BLaER1 (cell line): ENCODE data around the gene SBF2.
"Not testable (repeated sequence)": the region's sequence is repeated elsewhere in the genome, so short reads cannot be mapped to it uniquely, and the experiment has no call there.

ENCODE experiments used
- H3K27ac ChIP-seq: shearing (Covaris generic); formaldehyde crosslinking; 2 replicates; pipeline ENCODE4 v1.8.1; 2022
- H3K27me3 ChIP-seq: shearing (Covaris generic); formaldehyde crosslinking; 2 replicates; pipeline ENCODE4 v1.8.1; 2022
- H3K36me3 ChIP-seq: shearing (Covaris generic); formaldehyde crosslinking; 2 replicates; pipeline ENCODE4 v1.8.1; 2022
- H3K4me1 ChIP-seq: shearing (Covaris generic); formaldehyde crosslinking; 2 replicates; pipeline ENCODE4 v1.8.1; 2022
- H3K4me2 ChIP-seq: shearing (Covaris generic); formaldehyde crosslinking; 2 replicates; pipeline ENCODE4 v1.8.1; 2022
- H3K4me3 ChIP-seq: shearing (Covaris generic); formaldehyde crosslinking; 2 replicates; pipeline ENCODE4 v1.8.1; 2022
- H3K9ac ChIP-seq: shearing (Covaris generic); formaldehyde crosslinking; 2 replicates; pipeline ENCODE4 v1.8.1; 2022
- H3K9me3 ChIP-seq: shearing (Covaris generic); formaldehyde crosslinking; 2 replicates; pipeline ENCODE4 v1.8.1; 2022
- H4K20me1 ChIP-seq: shearing (Covaris generic); formaldehyde crosslinking; 2 replicates; pipeline ENCODE4 v1.8.1; 2022
- Cebpa-rat ChIP-seq: shearing (Covaris generic); IDR thresholded peaks from 2 replicates; pipeline ENCODE4 v1.8.1; 2022

The SBF2 gene

GRCh38 chr11:9927670-9928069 lies 366.3 kb downstream of the SBF2 start:
- no peak for TF ChIP-seq Cebpa-rat
- Histone ChIP-seq H3K4me1 (no peaks in the 10 kb centered on the region), H3K9ac (no peak overlapping the region), H3K4me3 (no peak overlapping the region), H4K20me1 (no peaks in the 10 kb centered on the region), H3K9me3 (peaks cover 8% of the 10 kb centered on the region; the same call in 1 of the 2 replicates), H3K27me3 (no peaks in the 10 kb centered on the region), H3K27ac (no peak overlapping the region), H3K36me3 (no peaks in the 10 kb centered on the region), H3K4me2 (no peak overlapping the region)

DNA sequence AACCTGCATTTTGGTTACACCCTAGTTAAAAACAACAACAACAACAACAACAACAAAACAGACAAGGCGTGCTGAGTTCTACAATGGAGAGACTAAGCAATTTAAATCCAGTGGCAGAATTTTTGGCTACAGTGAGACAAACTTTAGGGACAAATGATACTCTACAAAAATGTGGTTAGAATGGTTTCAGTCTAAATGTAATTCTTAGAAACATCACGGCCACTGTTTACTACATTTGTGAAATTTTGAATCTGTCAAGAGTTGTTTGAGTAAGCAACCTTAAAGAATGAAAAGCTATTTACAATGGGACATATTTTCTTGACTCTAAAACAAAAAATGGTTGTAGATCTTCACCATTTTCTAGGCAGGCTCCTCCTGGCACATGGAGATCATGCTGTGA lies 370.7 kb downstream of the SBF2 start:
- Histone ChIP-seq H3K4me1 (no peaks in the 10 kb centered on the region), H3K36me3 (no peaks in the 10 kb centered on the region), H3K4me2 (no peak overlapping the region), H3K27me3 (no peaks in the 10 kb centered on the region), H3K9ac (no peak overlapping the region), H4K20me1 (no peaks in the 10 kb centered on the region), H3K9me3 (no peaks in the 10 kb centered on the region), H3K4me3 (no peak overlapping the region), H3K27ac (no peak overlapping the region)
- TF ChIP-seq Cebpa-rat: no peak

DNA sequence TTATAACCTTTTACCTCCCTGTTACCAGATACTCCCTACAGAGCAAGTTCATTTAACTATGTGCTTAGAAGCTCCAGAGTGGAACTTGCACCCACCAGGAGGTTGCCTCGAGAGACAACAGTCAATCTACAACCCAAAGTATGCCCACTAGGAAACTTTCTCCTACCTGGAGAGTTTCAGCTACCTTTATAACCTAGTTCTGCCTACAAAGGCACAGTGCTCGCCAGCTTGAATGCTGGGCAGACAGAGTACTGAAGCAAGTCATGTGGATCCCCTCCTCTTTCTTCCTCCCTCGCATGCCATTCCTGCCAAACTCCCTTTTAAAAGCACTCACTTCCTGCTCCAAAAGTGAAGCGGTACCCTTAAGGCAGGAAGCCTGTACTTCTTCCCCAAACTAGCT lies 371.2 kb downstream of the SBF2 start:
- H3K4me3 ChIP-seq: no peak overlapping the region
- no peak overlapping the region for H3K4me2 ChIP-seq
- H3K9ac ChIP-seq: no peak overlapping the region
- H3K27ac ChIP-seq: no peak overlapping the region
- no peak for TF ChIP-seq Cebpa-rat
- H3K9me3 ChIP-seq: no peaks in the 10 kb centered on the region
- H3K4me1 ChIP-seq: no peaks in the 10 kb centered on the region
- H4K20me1 ChIP-seq: no peaks in the 10 kb centered on the region
- no peaks in the 10 kb centered on the region for H3K27me3 ChIP-seq
- H3K36me3 ChIP-seq: no peaks in the 10 kb centered on the region

- Histone ChIP-seq H3K9me3 (no peaks in the 10 kb centered on the region), H3K27ac (no peak overlapping the region)
- no peak for TF ChIP-seq Cebpa-rat
These were observed 377.5 kb downstream of the SBF2 start for GRCh38 chr11:9916480-9916879.

DNA sequence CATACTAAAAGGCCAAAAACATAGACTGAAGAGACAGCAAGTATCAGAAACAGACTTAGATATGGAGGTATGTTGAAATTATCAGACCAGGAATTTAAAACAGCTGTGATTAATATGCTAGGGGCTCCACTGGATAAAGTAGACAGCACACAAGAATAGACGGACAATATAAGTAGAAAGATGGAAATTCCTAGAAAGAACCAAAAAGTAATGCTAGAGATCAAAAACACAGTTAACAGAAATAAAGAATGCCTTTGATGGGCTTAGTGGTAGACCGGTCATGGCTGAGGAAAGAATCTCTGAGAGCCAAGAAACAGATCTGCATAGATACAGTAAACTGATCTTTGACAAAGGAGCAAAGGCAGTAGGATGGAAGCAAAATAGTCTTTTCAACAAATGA lies 380.0 kb downstream of the SBF2 start:
- no peak overlapping the region for H3K9ac ChIP-seq
- H3K4me1 ChIP-seq: no peaks in the 10 kb centered on the region
- no peaks in the 10 kb centered on the region for H3K36me3 ChIP-seq
- no peaks in the 10 kb centered on the region for H3K27me3 ChIP-seq
- H3K27ac ChIP-seq: no peak overlapping the region
- no peaks in the 10 kb centered on the region for H3K9me3 ChIP-seq
- no peak overlapping the region for H3K4me3 ChIP-seq
- H4K20me1 ChIP-seq: no peaks in the 10 kb centered on the region
- TF ChIP-seq Cebpa-rat: no peak
- no peak overlapping the region for H3K4me2 ChIP-seq

More at GRCh38 chr11:9916480-9916879, 377.5 kb downstream of the SBF2 start:
- Histone ChIP-seq H3K27me3 (no peaks in the 10 kb centered on the region), H3K4me1 (no peaks in the 10 kb centered on the region), H3K4me3 (no peak overlapping the region), H3K4me2 (no peak overlapping the region), H3K9ac (no peak overlapping the region), H3K36me3 (no peaks in the 10 kb centered on the region), H4K20me1 (no peaks in the 10 kb centered on the region)

DNA sequence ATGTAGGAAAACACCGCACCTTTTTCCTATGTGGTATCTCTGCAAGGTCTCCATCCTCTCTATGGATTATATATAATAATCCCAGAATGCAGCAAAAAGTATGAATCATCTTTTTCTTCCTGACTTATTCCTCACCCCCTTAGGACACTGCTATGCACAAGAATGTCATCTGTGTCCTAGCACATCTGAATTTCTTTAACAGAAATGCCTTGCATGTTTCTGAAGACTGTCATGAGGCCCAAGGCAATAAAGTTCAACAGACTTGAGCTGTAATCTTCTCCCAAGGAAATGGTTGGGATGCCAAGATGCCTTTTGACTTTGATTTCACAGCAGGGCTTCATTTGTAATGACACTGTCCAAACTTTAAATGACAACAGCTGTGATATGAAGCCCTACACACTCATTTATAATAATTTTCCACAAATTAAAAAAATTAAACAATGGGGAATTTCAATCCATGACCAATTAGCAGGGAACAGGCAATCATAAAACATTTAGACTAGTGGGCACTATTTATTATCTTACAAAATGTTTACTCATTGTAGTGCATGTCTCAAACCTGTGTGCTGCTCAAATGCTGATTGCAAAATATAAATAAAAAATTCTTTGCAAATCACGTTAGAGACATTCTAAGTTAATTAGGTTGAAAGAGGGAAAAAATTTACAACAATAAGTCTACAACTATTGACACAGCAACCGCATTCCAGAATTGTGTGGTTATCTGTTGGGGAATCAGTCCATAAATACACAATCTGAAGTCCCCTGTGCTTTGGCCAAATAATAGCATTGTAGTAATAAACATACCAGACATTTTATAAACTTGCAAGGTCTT lies 387.8 kb downstream of the SBF2 start:
- Histone ChIP-seq H3K4me2 (no peak overlapping the region), H3K4me1 (no peaks in the 10 kb centered on the region), H3K9ac (no peak overlapping the region), H3K27ac (no peak overlapping the region), H3K27me3 (no peaks in the 10 kb centered on the region), H3K9me3 (no peaks in the 10 kb centered on the region), H3K4me3 (no peak overlapping the region), H3K36me3 (no peaks in the 10 kb centered on the region), H4K20me1 (no peaks in the 10 kb centered on the region)
- TF ChIP-seq Cebpa-rat: no peak

GRCh38 chr11:9905501-9905951 lies 388.5 kb downstream of the SBF2 start:
- H3K9me3 ChIP-seq: no peaks in the 10 kb centered on the region
- no peak overlapping the region for H3K4me2 ChIP-seq
- H3K36me3 ChIP-seq: no peaks in the 10 kb centered on the region
- H4K20me1 ChIP-seq: no peaks in the 10 kb centered on the region
- H3K27ac ChIP-seq: no peak overlapping the region
- no peak overlapping the region for H3K9ac ChIP-seq
- H3K4me1 ChIP-seq: no peaks in the 10 kb centered on the region
- H3K4me3 ChIP-seq: no peak overlapping the region
- TF ChIP-seq Cebpa-rat: no peak
- no peaks in the 10 kb centered on the region for H3K27me3 ChIP-seq

DNA sequence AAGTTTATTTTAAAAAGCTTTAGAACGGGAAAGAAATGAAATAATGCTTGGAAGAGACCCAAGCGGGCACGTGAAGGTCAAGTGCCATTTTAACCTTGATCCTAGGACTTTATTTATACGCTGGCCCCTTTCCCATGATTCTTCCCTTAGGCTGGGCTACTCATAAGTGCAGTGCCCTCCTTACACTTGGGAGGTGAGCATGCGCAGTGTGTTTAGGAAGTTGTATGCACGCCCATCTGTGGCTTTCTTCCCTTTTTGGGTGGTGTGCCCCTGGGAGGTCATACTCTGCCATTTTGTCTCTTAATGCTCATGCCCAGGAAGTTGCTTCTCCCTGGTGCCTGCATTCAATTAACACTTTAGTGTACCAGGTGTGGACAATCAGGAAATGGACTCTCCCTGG lies 390.4 kb downstream of the SBF2 start:
- no peaks in the 10 kb centered on the region for H3K9me3 ChIP-seq
- H3K27me3 ChIP-seq: no peaks in the 10 kb centered on the region
- no peak for TF ChIP-seq Cebpa-rat
- H3K4me1 ChIP-seq: no peaks in the 10 kb centered on the region
- H3K9ac ChIP-seq: no peak overlapping the region
- H3K4me2 ChIP-seq: no peak overlapping the region
- no peak overlapping the region for H3K4me3 ChIP-seq
- H4K20me1 ChIP-seq: no peaks in the 10 kb centered on the region
- no peak overlapping the region for H3K27ac ChIP-seq
- no peaks in the 10 kb centered on the region for H3K36me3 ChIP-seq

- Histone ChIP-seq H3K9me3 (no peaks in the 10 kb centered on the region), H3K27me3 (no peaks in the 10 kb centered on the region), H3K9ac (no peak overlapping the region), H3K4me2 (no peak overlapping the region), H4K20me1 (no peaks in the 10 kb centered on the region), H3K27ac (no peak overlapping the region), H3K36me3 (no peaks in the 10 kb centered on the region), H3K4me3 (no peak overlapping the region), H3K4me1 (no peaks in the 10 kb centered on the region)
- no peak for TF ChIP-seq Cebpa-rat
These were observed 392.1 kb downstream of the SBF2 start for GRCh38 chr11:9901943-9902342.

GRCh38 chr11:9900253-9900652 lies 393.8 kb downstream of the SBF2 start:
- H4K20me1 ChIP-seq, H3K4me1 ChIP-seq, H3K27ac ChIP-seq, H3K36me3 ChIP-seq, H3K9ac ChIP-seq, H3K4me2 ChIP-seq, H3K4me3 ChIP-seq, H3K9me3 ChIP-seq, H3K27me3 ChIP-seq: not testable (repeated sequence)
